ENCODE results near the gene F2R. TPM values are rescaled to one million over a fixed set of nuclear protein-coding genes. Genes with fewer than 3 reads are reported as not detected.

F2R gene
- total and polyA plus RNA-seq, 2 of the 4 experiments (the other 2 are of a cell fraction) = 85.7 to 147 TPM

DNA sequence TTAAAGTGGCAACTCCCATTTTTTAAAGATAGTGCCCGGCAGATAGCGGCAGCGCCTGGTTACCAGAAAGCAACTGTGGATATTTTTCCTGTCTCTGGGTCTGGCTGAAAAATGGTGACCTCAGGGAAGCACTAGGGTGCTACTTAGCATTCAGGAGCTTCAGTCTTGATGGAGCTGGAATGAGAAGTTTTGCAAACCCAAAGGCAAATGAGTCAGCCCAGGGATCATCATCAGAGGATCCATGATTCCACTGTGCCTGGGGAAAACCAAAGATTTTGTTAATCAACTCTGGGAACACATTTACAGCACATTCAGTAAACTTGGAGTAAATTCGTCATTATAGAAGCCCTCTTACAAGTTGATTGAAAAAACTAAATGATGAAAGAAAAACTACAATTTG is 26.7 kb downstream of the F2R start:
- Histone ChIP-seq H2AK9ac (replicated peaks; ENCODE audit: low read depth, low read length, poor library complexity) (no peak overlapping the region), H4K20me1 (ENCODE audit: insufficient read depth, low read length) (no peaks in the 10 kb centered on the region), H3K4me2 (ENCODE audit: low read depth, low read length) (no peak overlapping the region), H4K91ac (ENCODE audit: insufficient read depth, low read depth, low read length) (no peak overlapping the region), H3K23ac (ENCODE audit: low read depth, low read length) (no peak overlapping the region), H2BK15ac (ENCODE audit: low read depth, low read length) (no peak overlapping the region), H3K9me3 (ENCODE audit: control insufficient read depth, insufficient read depth, low read length) (no peaks in the 10 kb centered on the region; the same call in 1 of the 2 replicates), H3K56ac (ENCODE audit: extremely low read depth, insufficient read depth, low read length) (no peak overlapping the region), H2BK20ac (ENCODE audit: low read depth, low read length) (no peak overlapping the region), H3K36me3 (ENCODE audit: control insufficient read depth, insufficient read depth, low read length) (no peaks in the 10 kb centered on the region), H3K9ac (ENCODE audit: low read depth, low read length) (no peak overlapping the region), H3K4ac (ENCODE audit: low read depth, low read length) (no peak overlapping the region), H2BK120ac (ENCODE audit: low read depth, low read length) (peak overlapping the region; percentile 49; the same call in 1 of the 2 replicates), H3K4me1 (ENCODE audit: control insufficient read depth, insufficient read depth, low read length) (peaks cover 7% of the 10 kb centered on the region), H4K8ac (ENCODE audit: low read depth in 2 of 2, low read length in 2 of 2) (no peak overlapping the region), H3K14ac (replicated peaks; ENCODE audit: low read depth, low read length) (no peak overlapping the region), H3K27ac (ENCODE audit: insufficient read depth, low read length) (0 out of 2 replicates have a peak overlapping the region, but pooled peaks have one; percentile 30), H3K9me1 (ENCODE audit: insufficient read depth, low read length) (peaks cover 3% of the 10 kb centered on the region; the same call in 1 of the 2 replicates), H2AK5ac (ENCODE audit: low read depth, low read length) (no peak overlapping the region), H3K18ac (ENCODE audit: low read depth, low read length) (no peak overlapping the region), H2AFZ (replicated peaks; ENCODE audit: low read length, poor library complexity) (no peak overlapping the region), H3K27me3 (ENCODE audit: control insufficient read depth, insufficient read depth, low read length) (no peaks in the 10 kb centered on the region), H3K4me3 (ENCODE audit: insufficient read depth, low read depth, low read length) (no peak overlapping the region), H4K5ac (ENCODE audit: low read depth, low read length) (no peak overlapping the region), H3K79me1 (ENCODE audit: low read depth in 1 of 2, low read length in 2 of 2) (no peaks in the 10 kb centered on the region), H2BK5ac (ENCODE audit: low read depth, low read length, poor library complexity, severe bottlenecking) (no peak overlapping the region)
- no TSS peak for BruUV-seq (replicated peaks)
- intact Hi-C loops (cut with micrococcal nuclease) (no loop called here), in situ Hi-C loops (cut with MboI; ENCODE audit: low sequenced_read_pairs) (no loop called here), dilution Hi-C loops (cut with HindIII; ENCODE audit: low sequenced_read_pairs, unreplicated experiment) (no loop called here)
- WGBS, 2 experiments (ENCODE audit: extremely low coverage in 2 of 2, insufficient read length in 1 of 2) = no CpG with 5 or more reads among the region's 4 CpGs
- CTCF ChIA-PET = interaction anchor here (1.0 kb wide), 1 partner anchor 32 kb away, joined by 3 read pairs; no protein-coding TSS in a partner anchor
- POLR2A ChIA-PET (ENCODE audit: unreplicated experiment) = no interaction called here
- DNase-seq = peak; percentile 78
- ATAC-seq (ENCODE audit: low read depth) = peak; percentile 48
- TF ChIP-seq FOS (IDR thresholded peaks at IDR 0.05; ENCODE audit: low read depth, low read length) (peak; percentile 67), CEBPB (IDR thresholded peaks at IDR 0.05; ENCODE audit: low read depth, low read length) (peak; percentile 71)
- TF ChIP-seq, protein P1, sequence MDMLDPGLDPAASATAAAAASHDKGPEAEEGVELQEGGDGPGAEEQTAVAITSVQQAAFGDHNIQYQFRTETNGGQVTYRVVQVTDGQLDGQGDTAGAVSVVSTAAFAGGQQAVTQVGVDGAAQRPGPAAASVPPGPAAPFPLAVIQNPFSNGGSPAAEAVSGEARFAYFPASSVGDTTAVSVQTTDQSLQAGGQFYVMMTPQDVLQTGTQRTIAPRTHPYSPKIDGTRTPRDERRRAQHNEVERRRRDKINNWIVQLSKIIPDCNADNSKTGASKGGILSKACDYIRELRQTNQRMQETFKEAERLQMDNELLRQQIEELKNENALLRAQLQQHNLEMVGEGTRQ (IDR thresholded peaks at IDR 0.05; ENCODE audit: low read depth, low read length) = no peak

All from IMR-90 (cell line).